NCI-H524 (cell line): ENCODE measurements around the gene AMIGO2.
A peak's percentile ranks its signal among the peaks of the same experiment; 100 is the strongest.

Source experiments
- DNase-seq, 2 experiments: peaks; one replicate each; lab custom pipeline; 2025; lab: John Stamatoyannopoulos, UW

The AMIGO2 gene

DNA sequence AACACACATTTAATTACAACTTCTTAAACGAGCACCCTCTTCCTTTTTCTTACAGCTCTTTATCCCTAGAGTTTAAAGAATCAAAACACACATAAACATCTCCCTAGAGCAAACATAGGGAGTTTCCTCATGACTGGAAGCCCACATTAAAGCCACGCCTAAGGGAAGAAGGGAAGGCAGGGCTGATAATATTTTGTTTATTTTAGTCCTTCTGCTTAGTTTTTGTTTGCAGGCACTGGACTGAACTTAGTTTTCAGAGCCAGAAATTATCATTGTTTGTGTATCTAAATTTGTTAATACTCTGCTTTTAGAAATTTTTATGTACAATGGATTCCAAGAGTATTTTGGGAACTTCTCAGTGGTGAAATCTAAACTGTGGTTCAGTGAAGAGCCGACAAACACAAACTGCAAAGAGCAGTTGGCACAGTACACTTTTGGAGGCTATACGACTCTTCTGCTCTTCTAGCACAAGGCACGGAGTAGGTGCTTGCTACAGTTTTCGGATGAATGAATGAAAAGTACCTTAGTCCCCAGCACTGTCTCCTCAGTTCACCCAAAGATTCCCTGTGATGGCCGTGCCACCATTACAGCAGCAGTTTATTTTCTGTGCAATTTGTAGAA lies 17.6 kb upstream of the AMIGO2 start:
- DNase-seq = no peak

DNA sequence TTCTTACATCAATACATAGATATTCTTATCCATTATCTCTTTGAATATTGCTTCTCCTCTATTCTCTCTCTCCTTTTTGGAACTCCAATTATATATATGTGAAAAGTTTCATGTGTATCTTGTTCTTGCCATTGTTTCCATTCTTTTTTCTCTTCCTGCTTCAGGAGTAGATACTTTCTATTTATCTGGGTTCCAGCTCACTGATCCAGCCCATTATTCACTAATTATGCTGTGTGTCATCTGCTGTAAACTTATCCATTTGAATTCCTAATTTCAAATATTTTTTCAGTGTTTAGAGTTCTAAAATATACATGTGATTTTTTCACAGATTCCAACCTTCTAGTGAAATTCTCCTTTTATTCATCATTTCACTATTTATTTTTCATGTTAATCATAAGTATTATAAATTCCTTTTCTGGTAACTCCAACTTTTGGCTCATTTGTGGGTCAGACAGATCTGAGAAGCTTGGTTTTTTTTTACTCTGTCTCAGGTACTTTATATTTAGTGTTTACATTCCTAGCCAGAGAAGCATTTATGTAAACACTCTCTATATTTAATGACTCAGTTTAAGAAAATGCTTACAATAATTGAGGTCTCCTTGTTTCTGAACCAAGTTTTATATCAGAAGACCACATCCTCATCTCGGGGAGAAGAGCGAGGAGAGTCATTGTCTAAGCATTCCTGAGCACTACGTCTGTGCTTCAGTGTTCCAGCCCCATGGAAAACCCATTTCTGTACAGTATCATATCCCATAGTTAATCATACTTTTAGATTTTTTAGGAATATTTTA lies 15.9 kb upstream of the AMIGO2 start:
- no peak for DNase-seq

DNA sequence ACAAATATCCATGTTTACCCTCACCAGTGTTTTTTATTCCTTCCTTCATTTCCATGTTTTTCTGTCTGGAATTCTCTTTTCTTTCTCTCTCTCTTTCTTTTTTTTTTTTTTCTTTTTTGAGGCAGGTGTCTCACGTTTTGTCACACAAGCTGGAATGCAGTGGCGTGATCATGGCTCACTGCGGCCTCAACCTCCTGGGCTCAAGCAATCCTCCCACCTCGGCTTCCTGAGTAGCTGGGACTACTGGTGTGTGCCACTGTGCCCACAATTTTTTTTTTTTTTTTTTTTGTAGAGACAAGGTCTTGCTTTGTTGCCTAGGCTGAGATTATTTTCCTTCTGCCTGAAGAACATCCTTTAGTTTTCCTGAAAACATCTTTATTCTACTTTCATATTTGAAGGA lies 15.0 kb upstream of the AMIGO2 start:
- no peak for DNase-seq

DNA sequence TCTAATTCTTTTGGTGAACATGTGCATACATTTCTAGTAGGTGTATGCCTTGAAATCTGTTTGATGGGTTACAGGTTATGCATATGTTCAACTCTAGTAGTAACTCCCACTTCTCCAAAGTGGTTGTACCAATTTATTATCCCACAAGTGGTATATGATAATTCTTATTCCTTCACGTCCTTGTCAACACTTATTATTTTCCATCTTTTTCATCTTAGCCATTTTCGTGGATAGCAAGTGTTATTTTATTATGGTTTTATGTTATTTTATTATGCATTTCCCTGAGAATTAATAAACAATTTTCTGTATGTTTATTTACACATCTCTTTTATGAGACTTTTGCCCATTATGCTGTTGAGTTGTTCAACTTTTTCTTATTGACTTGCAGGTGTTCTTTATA lies 11.2 kb upstream of the AMIGO2 start:
- no peak for DNase-seq

DNA sequence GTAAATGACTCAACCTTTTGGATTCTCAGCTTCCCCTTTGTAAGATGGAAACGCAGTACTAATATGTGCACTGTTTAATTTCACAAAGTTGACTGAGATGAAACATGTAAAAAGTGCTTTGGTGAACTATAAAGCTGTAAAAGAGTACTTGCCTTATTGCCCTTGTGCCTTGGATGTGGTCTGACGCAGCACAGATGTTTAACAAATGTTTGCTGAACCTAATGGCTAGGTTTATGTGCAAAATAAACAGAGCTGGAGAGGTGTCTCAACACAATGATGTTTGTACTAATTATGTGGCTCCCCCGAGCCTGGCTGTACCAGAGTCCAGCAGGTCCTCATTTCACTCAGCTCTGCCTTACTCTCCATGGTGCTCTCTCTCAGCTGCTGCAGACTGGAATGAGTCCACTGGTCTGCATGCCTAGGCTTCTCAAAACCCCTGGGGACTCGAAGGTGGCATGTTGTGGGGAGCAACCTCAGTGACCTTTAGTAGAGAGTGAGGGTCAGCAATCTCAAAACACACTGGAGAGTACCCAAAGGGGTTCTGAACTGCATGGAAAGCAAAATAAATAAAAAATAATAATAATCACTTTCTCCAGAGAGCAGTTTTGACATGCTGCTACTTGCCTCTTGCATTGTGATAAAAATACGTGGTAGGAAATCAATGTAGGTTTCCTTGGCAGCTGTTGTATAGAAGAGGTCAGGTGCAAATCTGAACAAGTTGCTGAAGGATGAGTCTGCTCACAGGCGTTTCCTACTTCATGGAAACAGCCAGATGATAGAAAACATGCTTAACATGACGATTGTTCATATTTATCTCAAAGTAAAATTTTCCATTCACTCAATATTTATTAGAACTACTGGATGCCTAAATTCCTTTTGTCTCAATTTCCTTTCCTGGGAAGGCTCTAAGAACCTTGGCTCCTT lies 8.5 kb upstream of the AMIGO2 start:
- DNase-seq = no peak

DNA sequence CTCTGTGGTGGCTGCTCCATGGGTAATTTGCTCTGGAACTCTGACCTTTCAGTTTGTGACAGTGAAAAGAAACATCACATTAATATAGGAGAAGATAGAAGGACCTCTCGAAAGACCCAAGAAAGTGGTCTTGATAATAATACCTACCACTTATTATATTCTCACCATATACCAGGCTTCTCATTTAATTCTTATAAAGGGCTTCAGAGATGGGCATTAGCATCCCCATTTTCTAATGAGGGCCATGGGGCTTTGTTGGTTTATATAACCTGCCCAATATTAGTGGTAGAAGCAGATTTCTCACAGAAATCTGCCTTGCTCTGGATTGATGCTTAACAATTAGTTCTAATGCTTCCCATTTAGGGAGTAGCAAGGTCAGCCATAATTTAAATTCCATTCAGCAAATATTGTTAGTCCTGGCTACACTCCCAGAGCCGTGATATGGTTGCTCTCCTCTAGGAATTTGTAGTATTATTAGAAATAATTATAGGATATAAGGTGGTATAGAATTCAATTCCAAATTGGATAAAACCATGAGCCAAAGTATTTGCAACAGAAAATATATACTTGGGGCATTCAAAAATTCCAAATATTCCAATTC lies 7.4 kb upstream of the AMIGO2 start:
- DNase-seq = no peak

DNA sequence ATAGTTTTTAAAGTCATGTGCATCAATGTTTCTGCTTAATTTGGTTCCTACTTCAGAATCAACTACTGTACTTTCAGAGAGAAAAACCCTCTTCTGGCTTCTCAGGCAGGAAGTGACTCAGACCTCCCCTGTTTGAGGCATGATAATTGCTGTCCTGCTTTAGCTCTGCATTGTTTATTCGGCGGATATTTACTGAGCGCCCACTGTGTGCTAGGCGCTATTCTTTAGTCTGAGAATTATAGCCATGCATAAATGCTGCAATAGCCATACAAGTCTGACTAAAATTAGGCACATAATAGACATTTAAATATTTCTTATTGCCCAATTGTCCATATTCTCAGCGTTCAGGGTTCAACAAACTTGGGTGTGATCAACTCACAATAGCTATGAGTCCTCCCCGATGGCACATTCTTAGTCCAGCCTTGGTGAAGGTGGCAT lies 6.1 kb upstream of the AMIGO2 start:
- no peak for DNase-seq

DNA sequence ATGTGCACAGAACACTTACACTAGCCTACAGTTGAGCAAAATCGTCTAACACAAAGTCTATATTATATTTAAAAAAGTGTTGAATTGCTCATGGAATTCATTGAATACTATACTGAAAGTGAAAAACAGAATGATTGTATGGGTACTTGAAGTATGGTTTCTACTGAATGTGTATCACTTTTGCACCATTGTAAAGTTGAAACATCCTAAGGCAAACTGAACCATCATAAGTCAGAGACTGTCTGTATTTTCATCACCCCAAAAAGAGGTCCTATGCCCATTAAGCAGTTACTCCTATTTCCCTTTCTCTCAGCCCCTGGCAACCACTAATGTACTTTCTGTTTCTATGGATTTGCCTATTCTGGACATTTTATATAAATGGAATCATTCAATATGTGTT lies 4.4 kb upstream of the AMIGO2 start:
- DNase-seq = no peak

DNA sequence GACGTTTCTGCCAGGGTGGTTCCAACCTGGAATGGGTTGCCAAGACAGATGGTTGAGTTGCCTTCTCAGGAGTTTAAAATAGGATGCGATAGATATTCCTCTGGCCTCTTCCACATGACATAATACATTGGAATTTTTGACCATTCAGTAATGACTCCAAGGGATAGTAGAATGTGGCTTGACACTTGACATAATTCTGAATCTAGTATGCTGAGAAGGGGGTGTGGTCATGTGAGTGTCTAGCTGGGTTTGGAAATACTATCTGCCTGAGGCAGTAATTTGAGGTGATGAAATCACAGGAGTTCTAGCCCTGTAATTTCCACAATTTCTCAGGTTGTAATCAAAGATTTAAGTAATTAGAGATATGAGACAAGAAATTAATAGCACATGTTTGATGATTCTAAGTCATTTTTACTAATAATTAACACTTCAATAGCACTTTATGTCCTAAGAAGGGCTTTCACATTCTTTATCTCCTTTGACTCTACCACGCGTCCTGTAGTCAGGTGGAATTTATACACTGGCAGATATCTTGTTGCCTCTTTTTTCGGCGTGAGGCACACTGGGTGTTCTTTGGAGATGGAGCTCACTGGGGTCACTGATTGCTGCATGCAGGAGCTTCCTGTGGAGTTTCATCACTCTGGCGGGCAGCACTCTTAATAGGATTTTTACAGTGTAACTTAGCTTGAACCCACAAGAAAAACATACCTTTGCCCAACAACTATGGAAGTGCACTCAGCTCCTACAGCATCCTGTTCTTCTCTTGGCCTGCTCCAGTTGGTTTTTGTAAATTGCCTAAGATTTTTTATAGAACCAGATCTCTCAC lies 3.2 kb upstream of the AMIGO2 start:
- no peak for DNase-seq

DNA sequence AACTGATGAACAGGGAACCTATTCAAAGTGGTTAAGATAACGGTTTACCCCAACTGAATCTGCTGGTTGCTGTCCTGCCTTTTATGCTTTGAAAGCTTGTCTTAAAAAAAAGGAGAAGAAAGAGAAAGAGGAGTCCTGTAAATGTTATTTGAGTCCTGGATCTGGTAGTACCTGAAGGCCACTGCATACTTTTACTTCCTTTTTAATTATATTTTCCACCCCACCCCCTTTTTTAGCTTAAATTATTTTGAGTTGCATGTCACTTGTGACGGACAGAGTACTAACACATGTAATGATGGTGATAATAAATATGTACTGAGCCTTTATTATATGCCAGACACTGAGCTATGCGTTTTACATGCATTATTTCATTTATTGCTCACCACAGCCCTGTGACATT lies 2.5 kb upstream of the AMIGO2 start:
- DNase-seq = no peak

DNA sequence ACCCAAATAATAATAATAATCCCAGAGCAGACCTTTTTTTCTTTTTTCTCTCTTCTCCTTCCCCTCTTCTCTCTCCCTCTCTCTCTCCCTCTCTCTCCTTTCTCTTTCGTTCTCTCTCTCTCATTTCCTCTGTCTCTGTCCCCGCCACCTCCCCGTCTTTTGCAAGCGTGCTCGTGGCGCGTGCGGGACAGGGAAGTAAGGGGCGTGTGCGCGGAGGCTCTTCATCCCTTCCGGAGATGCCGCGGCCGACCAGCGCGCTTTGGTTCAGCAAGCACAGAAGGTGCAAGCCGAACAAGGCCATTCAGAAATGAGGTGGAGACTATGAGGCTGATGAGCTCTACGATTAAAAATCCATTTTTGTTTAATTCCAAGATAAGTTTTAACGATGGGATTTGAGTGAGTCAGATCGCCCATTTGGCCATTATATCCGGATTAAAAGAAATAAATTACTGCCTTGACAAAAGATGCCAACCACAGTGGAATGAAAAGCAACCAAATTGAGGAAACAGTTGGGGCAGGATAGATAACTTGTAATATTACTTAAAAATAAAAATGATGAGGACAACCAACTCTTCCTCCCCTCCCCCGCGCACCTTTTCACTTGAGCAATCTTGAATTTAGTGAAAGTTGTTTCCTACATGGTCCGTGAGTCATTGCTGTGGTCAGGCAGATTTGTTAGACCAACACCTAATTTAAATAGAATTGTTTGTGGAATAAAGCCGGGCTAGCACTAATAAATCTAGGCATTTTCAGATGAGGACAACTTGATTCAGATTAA lies 1.2 kb upstream of the AMIGO2 start:
- peak; percentile 7 to 40 for DNase-seq

DNA sequence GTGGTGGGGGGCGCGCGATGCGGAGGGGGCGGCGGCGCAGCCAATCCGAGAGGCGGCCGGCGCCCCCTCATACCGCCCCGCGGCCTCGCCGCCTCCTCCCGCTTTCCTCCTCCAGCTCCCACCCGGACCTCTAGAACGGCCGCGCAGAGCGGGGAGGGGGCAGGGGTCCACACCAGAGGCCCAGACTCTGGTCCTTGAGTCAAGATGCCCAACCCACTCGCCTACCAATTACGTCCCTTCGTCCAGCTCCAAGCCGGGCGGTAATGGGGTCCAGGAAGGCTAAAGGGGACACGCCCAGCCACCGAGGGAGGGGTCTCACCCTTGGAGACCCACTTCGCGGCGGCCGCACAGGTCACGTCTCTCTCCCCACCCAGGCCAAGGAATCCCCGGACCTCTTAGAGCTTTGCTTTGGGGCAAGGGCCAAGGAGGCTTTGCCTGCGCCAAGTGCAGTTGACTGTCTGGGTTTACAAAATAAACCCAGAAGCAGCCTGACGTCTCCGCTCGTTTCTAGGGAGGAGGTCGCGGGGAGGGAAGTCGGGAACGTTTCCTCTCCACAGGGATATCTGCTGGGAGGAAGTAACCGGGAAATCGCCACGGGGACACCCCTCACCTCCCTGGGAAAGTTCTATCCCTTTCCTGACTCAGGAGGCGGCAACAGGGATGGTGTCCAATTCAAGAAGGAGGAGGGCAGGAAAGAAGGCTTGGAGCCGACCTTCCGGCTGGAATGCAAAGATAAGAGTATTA lies 394 bp upstream of the AMIGO2 start:
- DNase-seq = peak; percentile 12 to 43

DNA sequence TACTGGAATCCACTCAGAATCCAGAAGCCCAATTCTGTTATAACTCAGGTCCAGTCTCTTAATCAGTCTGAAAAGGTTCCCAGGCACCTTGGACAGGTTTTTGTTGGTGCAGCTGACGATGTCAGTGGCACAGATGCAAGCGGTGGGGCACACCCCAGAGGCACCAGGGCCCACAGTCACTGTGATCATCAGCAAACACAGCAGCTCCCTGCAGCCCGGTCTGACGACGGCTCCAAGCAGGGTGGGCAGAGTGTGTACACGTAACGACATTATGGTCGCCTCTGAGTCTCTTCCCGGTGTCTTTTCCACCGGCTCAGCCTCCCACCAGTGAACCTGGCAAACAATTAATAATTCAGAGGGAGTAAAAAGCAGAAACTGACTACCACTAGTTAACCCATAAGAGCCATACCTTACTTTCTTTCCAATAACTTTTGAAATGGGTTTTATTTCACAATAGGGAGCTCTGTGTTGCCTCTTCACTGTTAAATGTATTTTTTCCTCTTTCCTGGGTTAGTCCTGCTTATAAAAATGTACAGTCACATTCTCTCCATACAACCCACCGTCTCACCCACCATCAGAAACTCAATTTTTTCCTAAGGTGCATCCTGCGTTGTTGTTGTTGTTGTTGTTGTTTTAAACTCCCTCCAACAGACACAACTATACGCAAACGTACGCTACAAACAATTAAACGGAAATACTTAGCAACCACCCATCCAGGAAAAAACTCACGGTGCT lies 859 bp downstream of the AMIGO2 start:
- peak in 1 of 2 experiments; percentile 54 for DNase-seq

DNA sequence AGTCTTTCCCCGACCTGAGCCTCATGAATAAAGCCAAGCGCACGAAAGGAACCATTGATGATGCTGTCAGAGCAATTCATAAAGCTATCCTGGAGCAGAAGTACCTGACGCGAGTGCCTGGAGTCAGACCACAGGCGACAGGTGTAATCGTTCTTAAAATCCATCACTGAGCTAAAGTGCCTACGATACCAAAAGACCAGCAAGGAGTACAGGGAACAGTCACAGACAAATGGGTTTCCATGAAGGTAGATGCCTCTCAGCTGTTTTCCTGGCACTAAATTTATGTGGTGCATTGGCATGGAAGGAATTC lies 1.7 kb downstream of the AMIGO2 start:
- no peak for DNase-seq

DNA sequence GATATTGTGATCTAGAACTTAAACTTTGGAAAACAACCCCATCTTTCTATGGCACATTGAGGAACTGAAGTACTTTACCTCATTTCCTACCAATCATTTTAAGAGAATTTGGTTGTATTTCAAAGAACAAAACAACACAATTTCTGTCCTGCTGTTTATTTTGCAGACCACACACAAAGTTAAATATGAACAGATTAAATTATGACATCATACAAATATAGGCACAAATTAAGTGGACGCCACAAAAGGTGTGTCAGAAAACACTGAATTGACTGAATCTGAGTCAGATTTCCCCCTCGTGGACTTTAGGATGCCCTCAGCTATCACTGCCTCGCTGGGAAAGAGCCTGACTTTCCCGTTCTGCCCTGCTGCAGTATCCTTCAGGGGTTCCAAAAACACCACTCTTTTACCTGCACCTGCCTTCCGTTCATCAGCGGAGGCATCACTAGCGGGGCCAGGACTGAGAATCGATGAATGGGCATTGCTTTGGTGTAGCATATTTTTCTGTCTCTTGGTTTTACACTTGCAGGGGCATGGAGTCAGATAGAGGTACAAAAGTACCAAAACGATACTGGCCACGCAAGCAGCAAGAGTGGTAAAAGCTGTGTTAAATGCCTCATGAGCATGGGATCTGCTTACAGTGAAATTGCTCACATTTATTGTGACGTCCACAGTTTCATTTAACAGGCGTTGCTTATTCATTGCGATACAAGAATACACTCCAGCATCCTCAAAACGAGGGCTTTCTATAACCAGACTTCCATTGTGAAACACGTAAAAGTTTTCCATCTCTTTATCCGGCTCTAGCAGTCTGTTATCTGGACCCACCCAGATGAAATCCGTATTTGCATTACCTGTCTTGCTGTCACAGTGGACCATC lies 2.3 kb downstream of the AMIGO2 start:
- DNase-seq = no peak

DNA sequence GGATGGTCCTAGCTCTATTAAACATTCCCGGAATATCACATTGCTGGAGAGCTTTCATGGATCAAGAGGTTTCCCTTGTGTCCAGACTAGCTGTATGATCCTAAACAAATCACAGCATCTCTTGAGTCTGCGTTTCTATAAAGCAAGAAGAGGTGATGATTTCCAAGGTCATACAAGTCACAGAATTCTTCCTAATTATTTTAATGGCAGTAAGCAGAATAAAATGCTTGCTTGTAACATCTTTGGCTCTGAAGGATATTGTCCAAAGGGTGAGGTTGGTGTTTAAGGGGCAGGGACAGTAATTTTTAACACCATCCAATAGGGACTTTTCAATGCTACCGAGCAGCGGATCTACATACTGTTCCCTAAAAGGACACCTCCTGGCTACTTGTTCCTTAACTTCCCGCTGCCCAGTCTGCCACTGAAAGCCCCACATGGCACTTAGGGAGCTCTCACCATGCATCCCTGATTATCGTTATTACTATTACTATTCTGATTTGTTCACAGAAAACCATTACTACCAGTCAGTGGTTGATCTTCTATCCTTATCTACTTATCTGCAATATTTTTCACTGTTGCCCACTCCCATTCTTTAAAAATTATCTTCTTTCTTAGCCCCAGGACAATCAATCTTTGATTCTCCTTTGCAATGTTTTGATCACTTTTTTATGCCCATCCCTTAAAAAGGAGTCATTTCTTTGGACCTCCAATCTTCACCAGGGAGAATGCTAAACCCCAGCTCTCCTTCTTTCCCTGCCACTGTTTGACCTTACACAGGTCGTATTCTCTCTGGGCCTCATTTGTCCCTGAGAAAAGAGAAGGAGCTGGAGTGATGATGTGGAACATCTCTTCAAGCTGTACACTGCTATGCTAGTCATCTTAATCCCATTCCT lies 4.3 kb downstream of the AMIGO2 start:
- DNase-seq = no peak

DNA sequence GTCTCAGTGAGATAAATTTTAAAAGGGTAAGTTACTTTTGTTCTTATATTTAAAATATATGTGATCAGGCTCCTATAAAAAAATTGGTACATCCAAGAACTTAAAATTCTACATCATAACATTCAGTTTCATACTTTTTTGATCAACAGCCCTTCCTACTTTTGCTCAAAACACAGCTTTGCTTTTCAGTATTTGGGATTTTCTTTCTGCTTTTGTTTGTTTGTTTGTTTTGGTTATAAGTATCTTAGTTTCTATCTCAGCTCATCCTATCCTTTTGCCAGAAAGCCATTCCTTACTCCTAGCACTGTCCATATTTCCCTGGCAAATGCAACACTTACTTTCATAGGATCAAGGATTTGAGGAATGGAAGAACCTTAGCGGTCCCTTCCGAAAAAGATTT lies 5.0 kb downstream of the AMIGO2 start:
- no peak for DNase-seq
